ENCODE results near the gene TMEM269.
A peak's percentile ranks its signal among the peaks of the same experiment; 100 is the strongest.

The TMEM269 gene

GRCh38 chr1:42784946-42785693 is at the start of gene TMEM269:
Gene TMEM269, plus strand, starts transcription at chr1:42784991. Its CDS starts 4,903 bp downstream, at chr1:42789894.
- DNase-seq (ENCODE audit: low read depth) = peak; percentile 31

- DNase-seq (ENCODE audit: low read depth) = no peak
Measured at GRCh38 chr1:42735056-42735455, 49.7 kb upstream of the TMEM269 start.

GRCh38 chr1:42735477-42736105 is 49.2 kb upstream of the TMEM269 start:
- no peak for DNase-seq (ENCODE audit: low read depth)

GRCh38 chr1:42736152-42736551 is 48.6 kb upstream of the TMEM269 start:
- no peak for DNase-seq (ENCODE audit: low read depth)

- DNase-seq (ENCODE audit: low read depth) = no peak
Measured at GRCh38 chr1:42736571-42737200, 48.1 kb upstream of the TMEM269 start.

GRCh38 chr1:42737257-42737656 is 47.5 kb upstream of the TMEM269 start:
- no peak for DNase-seq (ENCODE audit: low read depth)

GRCh38 chr1:42737986-42738677 is 46.7 kb upstream of the TMEM269 start:
- no peak for DNase-seq (ENCODE audit: low read depth)

GRCh38 chr1:42738678-42739226 is 46.0 kb upstream of the TMEM269 start:
- DNase-seq (ENCODE audit: low read depth) = no peak

GRCh38 chr1:42739753-42740700 is 44.8 kb upstream of the TMEM269 start, which contains the start of gene CLDN19:
Gene CLDN19, minus strand, starts transcription at chr1:42740236. Its CDS starts 173 bp downstream, at chr1:42740063.
- DNase-seq (ENCODE audit: low read depth) = no peak

GRCh38 chr1:42740851-42741580 is 43.8 kb upstream of the TMEM269 start:
- no peak for DNase-seq (ENCODE audit: low read depth)

- no peak for DNase-seq (ENCODE audit: low read depth)
Measured at GRCh38 chr1:42741706-42742105, 43.1 kb upstream of the TMEM269 start.

- DNase-seq (ENCODE audit: low read depth) = no peak
Measured at GRCh38 chr1:42742141-42742540, 42.6 kb upstream of the TMEM269 start.

- no peak for DNase-seq (ENCODE audit: low read depth)
Measured at GRCh38 chr1:42742617-42743316, 42.0 kb upstream of the TMEM269 start.

GRCh38 chr1:42743317-42744147 is 41.3 kb upstream of the TMEM269 start:
- no peak for DNase-seq (ENCODE audit: low read depth)

- DNase-seq (ENCODE audit: low read depth) = no peak
Measured at GRCh38 chr1:42744148-42744413, 40.7 kb upstream of the TMEM269 start.

GRCh38 chr1:42745851-42746250 is 38.9 kb upstream of the TMEM269 start:
- no peak for DNase-seq (ENCODE audit: low read depth)

- no peak for DNase-seq (ENCODE audit: low read depth)
Measured at GRCh38 chr1:42746436-42747105, 38.2 kb upstream of the TMEM269 start.

GRCh38 chr1:42747125-42747524 is 37.7 kb upstream of the TMEM269 start:
- DNase-seq (ENCODE audit: low read depth) = peak; percentile 13

Data from activated T-cell treated with anti-CD3 and anti-CD28 coated beads for 48 hours (primary cell).